ENCODE results near the gene PCA3.

DNA sequence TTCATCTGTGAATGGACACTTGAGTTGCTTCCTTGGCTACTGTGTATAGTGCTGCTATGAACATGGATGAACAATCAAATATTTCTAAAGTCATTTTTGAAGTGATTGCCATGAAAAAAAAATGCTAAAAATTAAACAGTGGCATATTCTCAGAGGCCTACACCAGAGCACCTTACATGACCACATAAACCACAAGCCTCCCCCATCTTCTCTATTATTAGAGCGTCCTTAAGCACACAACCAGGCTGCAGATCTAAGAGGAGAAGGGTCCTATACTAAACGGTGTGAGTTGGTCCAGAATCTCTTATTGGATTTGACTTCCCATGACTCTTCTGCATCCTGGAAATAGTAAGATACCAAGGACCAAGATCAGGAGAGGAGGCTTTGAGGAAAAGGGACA is 34.3 kb downstream of the PCA3 start:
- no peak for TF ChIP-seq POLR2AphosphoS5 (IDR thresholded peaks at IDR 0.05; ENCODE audit: control insufficient read depth, insufficient read depth, low read depth, low read length)
- TF ChIP-seq, protein P1, sequence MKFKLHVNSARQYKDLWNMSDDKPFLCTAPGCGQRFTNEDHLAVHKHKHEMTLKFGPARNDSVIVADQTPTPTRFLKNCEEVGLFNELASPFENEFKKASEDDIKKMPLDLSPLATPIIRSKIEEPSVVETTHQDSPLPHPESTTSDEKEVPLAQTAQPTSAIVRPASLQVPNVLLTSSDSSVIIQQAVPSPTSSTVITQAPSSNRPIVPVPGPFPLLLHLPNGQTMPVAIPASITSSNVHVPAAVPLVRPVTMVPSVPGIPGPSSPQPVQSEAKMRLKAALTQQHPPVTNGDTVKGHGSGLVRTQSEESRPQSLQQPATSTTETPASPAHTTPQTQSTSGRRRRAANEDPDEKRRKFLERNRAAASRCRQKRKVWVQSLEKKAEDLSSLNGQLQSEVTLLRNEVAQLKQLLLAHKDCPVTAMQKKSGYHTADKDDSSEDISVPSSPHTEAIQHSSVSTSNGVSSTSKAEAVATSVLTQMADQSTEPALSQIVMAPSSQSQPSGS (CRISPR knock-in tag; IDR thresholded peaks at IDR 0.05) = no peak
- no peak for TF ChIP-seq KAT7 (CRISPR knock-in tag; IDR thresholded peaks at IDR 0.05; ENCODE audit: borderline replicate concordance)
- TF ChIP-seq SAFB2 (IDR thresholded peaks at IDR 0.05; ENCODE audit: borderline replicate concordance, low read depth, low read length, severe bottlenecking) = no peak
- no peak for TF ChIP-seq NR4A1 (CRISPR knock-in tag; IDR thresholded peaks at IDR 0.05)
- TF ChIP-seq NR4A1 (tag; IDR thresholded peaks at IDR 0.05) = no peak
